Trophoblast cell (in vitro differentiated cells and primary cell): ENCODE results near the gene PTPRU.

Experiments
- DNase-seq, 2 donors: peaks; one replicate each; pipeline ENCODE4 v3.0.0-alpha.2; 2016
- H2AFZ ChIP-seq: 2 replicates; pipeline ENCODE4 v1.6.1; 2013; ENCODE audit warnings: low read length, moderate library complexity, mild to moderate bottlenecking; ENCODE audit not compliant: insufficient read depth, poor library complexity
- H2AK5ac ChIP-seq: 2 replicates; pipeline ENCODE4 v1.6.1; 2013; ENCODE audit warnings: mild to moderate bottlenecking, low read length
- H2BK120ac ChIP-seq: 2 replicates; pipeline ENCODE4 v1.6.1; 2013; ENCODE audit warnings: low read length, mild to moderate bottlenecking, moderate library complexity; ENCODE audit not compliant: insufficient read depth, poor library complexity
- H2BK12ac ChIP-seq: 2 replicates; pipeline ENCODE4 v1.6.1; 2013; ENCODE audit warnings: mild to moderate bottlenecking, low read length, moderate library complexity
- H2BK5ac ChIP-seq: 2 replicates; pipeline ENCODE4 v1.6.1; 2013; ENCODE audit warnings: low read length, low read depth, moderate library complexity, mild to moderate bottlenecking; ENCODE audit not compliant: poor library complexity
- H3K14ac ChIP-seq: 2 replicates; pipeline ENCODE4 v1.6.1; 2013; ENCODE audit warnings: mild to moderate bottlenecking, low read length
- H3K18ac ChIP-seq: 2 replicates; pipeline ENCODE4 v1.6.1; 2013; ENCODE audit warnings: mild to moderate bottlenecking, low read length
- H3K23ac ChIP-seq: 2 replicates; pipeline ENCODE4 v1.6.1; 2013; ENCODE audit warnings: low read length
- H3K27ac ChIP-seq: 2 replicates; pipeline ENCODE4 v1.5.1; 2013; ENCODE audit warnings: low read depth, mild to moderate bottlenecking, inconsistent platforms, low read length, moderate library complexity
- H3K27me3 ChIP-seq: 2 replicates; pipeline ENCODE4 v1.6.1; 2013; ENCODE audit warnings: inconsistent platforms, mild to moderate bottlenecking, low read length, moderate library complexity; ENCODE audit not compliant: insufficient read depth
- H3K36me3 ChIP-seq, 2 experiments: 1 replicate in 1 of 2; 2 replicates in 1 of 2; pipeline ENCODE4 v1.6.1; 2013; ENCODE audit warnings: low read length in 2 of 2, mild to moderate bottlenecking in 2 of 2, moderate library complexity in 1 of 2; ENCODE audit not compliant: insufficient read depth in 2 of 2, control insufficient read depth in 1 of 2
- H3K4ac ChIP-seq: 2 replicates; pipeline ENCODE4 v1.6.1; 2013; ENCODE audit warnings: low read depth, mild to moderate bottlenecking, low read length, moderate library complexity
- H3K4me1 ChIP-seq, 2 experiments: 1 replicate in 1 of 2; 2 replicates in 1 of 2; pipeline ENCODE4 v1.6.1; 2013; ENCODE audit warnings: low read length in 2 of 2, mild to moderate bottlenecking in 2 of 2, moderate library complexity in 1 of 2; ENCODE audit not compliant: insufficient read depth in 2 of 2, control insufficient read depth in 1 of 2
- H3K4me2 ChIP-seq: 2 replicates; pipeline ENCODE4 v1.6.1; 2013; ENCODE audit warnings: inconsistent platforms, mild to moderate bottlenecking, low read length, moderate library complexity
- H3K4me3 ChIP-seq: 2 replicates; pipeline ENCODE4 v1.5.1; 2013; ENCODE audit warnings: mild to moderate bottlenecking, low read depth, low read length, inconsistent platforms
- H3K79me1 ChIP-seq: one replicate; pipeline ENCODE4 v1.6.1; 2013; ENCODE audit warnings: low read length
- H3K79me2 ChIP-seq: 2 replicates; pipeline ENCODE4 v1.6.1; 2013; ENCODE audit warnings: low read length, mild to moderate bottlenecking; ENCODE audit not compliant: control insufficient read depth, insufficient read depth, poor library complexity
- H3K9ac ChIP-seq: 2 replicates; pipeline ENCODE4 v1.6.1; 2013; ENCODE audit warnings: mild to moderate bottlenecking, low read length
- H3K9me3 ChIP-seq: 2 replicates; pipeline ENCODE4 v1.6.1; 2013; ENCODE audit warnings: low read depth, mild to moderate bottlenecking, control low read depth, inconsistent platforms, low read length; ENCODE audit not compliant: insufficient read depth
- H4K12ac ChIP-seq: 2 replicates; pipeline ENCODE4 v1.6.1; 2013; ENCODE audit warnings: low read depth, mild to moderate bottlenecking, low read length, moderate library complexity
- H4K8ac ChIP-seq: 2 replicates; pipeline ENCODE4 v1.6.1; 2013; ENCODE audit warnings: low read depth, mild to moderate bottlenecking, low read length, moderate library complexity
- H4K91ac ChIP-seq: one replicate; pipeline ENCODE4 v1.6.1; 2013; ENCODE audit warnings: low read depth, mild to moderate bottlenecking, low read length, moderate library complexity
- WGBS: extraction: QIAGEN DNeasy Blood & Tissue Kit; methylation state at CpG from one replicate; pipeline ENCODE4 v1.1.7; 2013; ENCODE audit warnings: missing lambda C conversion rate; ENCODE audit not compliant: insufficient read length, insufficient coverage; ENCODE audit errors: extremely low coverage; 5-methylcytosine and 5-hydroxymethylcytosine counted together

Gene PTPRU

DNA sequence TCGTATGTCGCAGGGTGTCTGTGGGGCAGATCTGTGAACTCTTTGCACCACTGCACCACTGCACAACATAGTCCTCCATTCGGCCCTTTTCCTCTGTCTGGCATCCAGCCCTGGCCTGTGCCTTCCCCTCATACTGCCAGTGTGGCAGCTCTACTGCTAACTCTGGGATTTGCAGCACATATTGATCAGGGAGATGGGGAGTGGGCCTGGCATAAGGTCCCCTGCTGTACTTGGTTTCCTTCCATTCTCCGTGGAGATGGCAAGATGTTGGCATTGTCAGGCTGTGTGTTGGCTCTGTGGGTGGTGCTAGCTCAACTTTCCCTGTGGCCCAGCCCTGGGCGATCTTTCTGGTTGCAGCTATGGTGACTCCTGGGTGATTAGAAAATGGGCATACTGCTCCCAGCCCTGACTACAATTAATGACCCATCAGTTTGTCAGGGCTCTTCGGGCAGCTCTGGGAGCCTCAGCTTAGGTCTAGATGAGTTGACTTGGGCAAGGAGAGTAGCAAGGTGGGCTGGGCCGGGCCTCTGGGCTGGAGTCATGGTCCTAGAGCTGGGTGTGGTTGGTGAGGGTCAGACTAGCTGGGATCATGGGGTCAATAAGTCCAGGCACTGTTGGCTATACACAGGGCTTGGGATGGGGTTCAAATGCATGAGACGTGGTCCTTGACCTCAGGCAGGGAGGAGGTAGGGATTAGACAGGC, 11.4 kb downstream of the PTPRU start:
- Histone ChIP-seq H2AK5ac (peak overlapping the region; percentile 84), H2BK120ac (peak overlapping the region; percentile 85), H2AFZ (no peak overlapping the region)

DNA sequence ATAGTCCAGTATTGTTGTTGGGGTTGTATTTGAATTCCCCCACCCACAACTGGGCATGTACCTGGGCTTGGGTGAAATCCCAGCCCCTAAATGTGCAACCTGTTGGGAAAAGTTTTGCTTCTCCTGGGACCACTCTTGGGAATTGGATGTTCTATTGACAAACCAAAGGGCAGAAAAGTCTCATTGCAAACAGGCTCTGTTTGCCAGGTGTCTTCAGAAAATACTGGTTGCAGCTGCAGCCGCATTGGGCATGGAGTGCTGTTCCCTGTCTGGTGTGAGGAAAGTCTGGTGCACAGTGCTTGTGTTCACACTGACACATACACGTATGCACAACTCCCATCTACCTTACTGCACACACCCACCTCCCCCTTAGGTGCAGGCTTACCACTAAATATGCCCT, 12.1 kb downstream of the PTPRU start:
- Histone ChIP-seq H3K23ac (no peak overlapping the region), H2AFZ (no peak overlapping the region), H3K36me3 (no peaks in the 10 kb centered on the region), H2AK5ac (peak overlapping the region; percentile 84), H2BK12ac (peak overlapping the region; percentile 10), H4K91ac (peak overlapping the region; percentile 14), H4K8ac (peak overlapping the region; percentile 32), H3K18ac (peak overlapping the region; percentile 20), H3K79me1 (peaks cover 39% of the 10 kb centered on the region), H2BK5ac (peak overlapping the region; percentile 1), H3K4me3 (no peak overlapping the region), H3K27ac (no peak overlapping the region), H3K4ac (peak overlapping the region; percentile 46), H3K4me2 (no peak overlapping the region), H3K79me2 (peaks cover 25% of the 10 kb centered on the region), H3K9me3 (peaks cover 3% of the 10 kb centered on the region), H4K12ac (no peak overlapping the region), H2BK120ac (peak overlapping the region; percentile 85), H3K9ac (no peak overlapping the region), H3K14ac (peak overlapping the region; percentile 60), H3K27me3 (no peaks in the 10 kb centered on the region), H3K4me1 (peaks cover 60 to 67% of the 10 kb centered on the region in 2 experiments)
- no peak for DNase-seq
- WGBS = no CpG with 5 or more reads among the region's 2 CpGs

More for the DNA sequence above, 11.4 kb downstream of the PTPRU start:
- no peak for DNase-seq
- Histone ChIP-seq H3K18ac (peak overlapping the region; percentile 72), H2BK5ac (peak overlapping the region; percentile 45), H3K27me3 (no peaks in the 10 kb centered on the region), H3K4me2 (no peak overlapping the region), H3K4me3 (no peak overlapping the region), H3K36me3 (no peaks in the 10 kb centered on the region), H3K23ac (no peak overlapping the region), H3K4me1 (peaks cover 60 to 69% of the 10 kb centered on the region in 2 experiments), H4K91ac (peak overlapping the region; percentile 14), H3K79me1 (peaks cover 39% of the 10 kb centered on the region), H3K79me2 (peaks cover 25% of the 10 kb centered on the region), H3K9me3 (peaks cover 3% of the 10 kb centered on the region), H3K4ac (peak overlapping the region; percentile 46), H3K14ac (peak overlapping the region; percentile 60), H3K27ac (no peak overlapping the region), H3K9ac (no peak overlapping the region), H2BK12ac (peak overlapping the region; percentile 10), H4K8ac (peak overlapping the region; percentile 32), H4K12ac (no peak overlapping the region)
- WGBS = no CpG with 5 or more reads among the region's 8 CpGs

GRCh38 chr1:29249170-29249691, 12.9 kb downstream of the PTPRU start:
- Histone ChIP-seq H3K27ac (peak overlapping the region; percentile 84), H2BK5ac (peak overlapping the region; percentile 93), H3K4ac (peak overlapping the region; percentile 82), H3K79me2 (peaks cover 25% of the 10 kb centered on the region), H3K27me3 (no peaks in the 10 kb centered on the region), H3K4me1 (peaks cover 53 to 60% of the 10 kb centered on the region in 2 experiments), H3K4me3 (no peak overlapping the region), H4K12ac (peak overlapping the region; percentile 50), H3K18ac (peak overlapping the region; percentile 79), H3K9ac (no peak overlapping the region), H2BK120ac (peak overlapping the region; percentile 95), H3K4me2 (peak overlapping the region; percentile 73), H3K9me3 (peaks cover 3% of the 10 kb centered on the region), H3K23ac (no peak overlapping the region), H2AK5ac (peak overlapping the region; percentile 39), H4K8ac (peak overlapping the region; percentile 64), H4K91ac (peak overlapping the region; percentile 92), H2AFZ (no peak overlapping the region), H2BK12ac (peak overlapping the region; percentile 94), H3K79me1 (peaks cover 39% of the 10 kb centered on the region), H3K14ac (peak overlapping the region; percentile 60), H3K36me3 (no peaks in the 10 kb centered on the region)
- DNase-seq = no peak
- WGBS = no CpG with 5 or more reads among the region's 8 CpGs

- Histone ChIP-seq H2BK5ac (peak overlapping the region; percentile 93), H3K27me3 (no peaks in the 10 kb centered on the region), H2AFZ (no peak overlapping the region), H3K79me1 (peaks cover 38% of the 10 kb centered on the region), H3K18ac (peak overlapping the region; percentile 79), H3K23ac (no peak overlapping the region), H3K4ac (peak overlapping the region; percentile 82), H2BK12ac (peak overlapping the region; percentile 94), H3K4me2 (no peak overlapping the region), H3K27ac (peak overlapping the region; percentile 84), H4K12ac (peak overlapping the region; percentile 13), H2AK5ac (peak overlapping the region; percentile 65), H4K91ac (peak overlapping the region; percentile 92), H3K36me3 (no peaks in the 10 kb centered on the region), H4K8ac (peak overlapping the region; percentile 64), H3K4me1 (peaks cover 48 to 53% of the 10 kb centered on the region in 2 experiments), H3K9me3 (peaks cover 3% of the 10 kb centered on the region), H2BK120ac (peak overlapping the region; percentile 95), H3K14ac (peak overlapping the region; percentile 60), H3K4me3 (no peak overlapping the region), H3K9ac (no peak overlapping the region), H3K79me2 (peaks cover 25% of the 10 kb centered on the region)
- WGBS = no CpG with 5 or more reads among the region's 2 CpGs
- DNase-seq = no peak
Measured at GRCh38 chr1:29249951-29250581, 13.7 kb downstream of the PTPRU start.
